ENCODE results near the gene RANBP17.

Gene RANBP17

DNA sequence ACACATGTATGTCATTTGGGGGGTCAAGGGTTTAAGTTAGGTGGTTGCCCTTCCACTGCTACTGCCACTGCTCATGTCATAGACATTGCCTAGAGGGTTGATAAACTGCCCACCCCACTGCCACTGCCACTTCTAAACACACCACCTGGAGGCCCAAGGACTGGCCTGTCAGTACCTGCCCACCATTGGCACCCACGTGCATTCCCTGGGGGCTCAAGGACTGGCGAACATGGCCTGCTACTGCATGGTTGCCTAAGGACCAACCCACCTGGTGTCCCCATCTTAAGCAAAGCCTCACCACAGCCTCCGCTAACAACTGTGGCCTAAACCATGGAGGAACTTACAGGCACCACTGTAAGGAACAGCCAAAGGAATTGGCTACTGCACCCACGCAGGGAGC lies 261.6 kb downstream of the RANBP17 start:
- DNase-seq (ENCODE audit: low read depth): no peak
- TF ChIP-seq, protein P1, sequence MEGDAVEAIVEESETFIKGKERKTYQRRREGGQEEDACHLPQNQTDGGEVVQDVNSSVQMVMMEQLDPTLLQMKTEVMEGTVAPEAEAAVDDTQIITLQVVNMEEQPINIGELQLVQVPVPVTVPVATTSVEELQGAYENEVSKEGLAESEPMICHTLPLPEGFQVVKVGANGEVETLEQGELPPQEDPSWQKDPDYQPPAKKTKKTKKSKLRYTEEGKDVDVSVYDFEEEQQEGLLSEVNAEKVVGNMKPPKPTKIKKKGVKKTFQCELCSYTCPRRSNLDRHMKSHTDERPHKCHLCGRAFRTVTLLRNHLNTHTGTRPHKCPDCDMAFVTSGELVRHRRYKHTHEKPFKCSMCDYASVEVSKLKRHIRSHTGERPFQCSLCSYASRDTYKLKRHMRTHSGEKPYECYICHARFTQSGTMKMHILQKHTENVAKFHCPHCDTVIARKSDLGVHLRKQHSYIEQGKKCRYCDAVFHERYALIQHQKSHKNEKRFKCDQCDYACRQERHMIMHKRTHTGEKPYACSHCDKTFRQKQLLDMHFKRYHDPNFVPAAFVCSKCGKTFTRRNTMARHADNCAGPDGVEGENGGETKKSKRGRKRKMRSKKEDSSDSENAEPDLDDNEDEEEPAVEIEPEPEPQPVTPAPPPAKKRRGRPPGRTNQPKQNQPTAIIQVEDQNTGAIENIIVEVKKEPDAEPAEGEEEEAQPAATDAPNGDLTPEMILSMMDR (IDR thresholded peaks at IDR 0.05; ENCODE audit: low read depth, low read length, missing control alignments): no peak

DNA sequence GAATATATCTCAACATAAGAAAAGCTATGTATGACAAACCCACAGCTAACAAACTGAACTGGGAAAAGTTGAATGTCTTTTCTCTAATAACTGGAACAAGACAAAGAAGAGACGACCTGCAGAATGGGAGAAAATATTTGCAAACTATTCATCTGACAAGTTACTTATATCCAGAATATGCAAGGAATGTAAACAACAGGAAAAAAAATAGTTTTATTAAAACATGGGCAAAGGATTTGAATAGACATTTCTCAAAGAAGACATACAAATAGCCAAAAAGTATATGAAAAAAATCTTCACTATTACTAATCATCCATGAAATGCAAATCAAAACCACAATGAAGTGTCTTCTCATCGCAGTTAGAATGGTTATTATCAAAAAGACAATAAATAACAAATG lies 265.5 kb downstream of the RANBP17 start:
- DNase-seq (ENCODE audit: low read depth): no peak
- TF ChIP-seq, protein P1 (IDR thresholded peaks at IDR 0.05; ENCODE audit: low read depth, low read length, missing control alignments): no peak
- no peak overlapping the region for H3K4me3 ChIP-seq (ENCODE audit: low read depth, low read length)

More for the DNA sequence above, 261.6 kb downstream of the RANBP17 start:
- no peak overlapping the region for H3K4me3 ChIP-seq (ENCODE audit: low read depth, low read length)

DNA sequence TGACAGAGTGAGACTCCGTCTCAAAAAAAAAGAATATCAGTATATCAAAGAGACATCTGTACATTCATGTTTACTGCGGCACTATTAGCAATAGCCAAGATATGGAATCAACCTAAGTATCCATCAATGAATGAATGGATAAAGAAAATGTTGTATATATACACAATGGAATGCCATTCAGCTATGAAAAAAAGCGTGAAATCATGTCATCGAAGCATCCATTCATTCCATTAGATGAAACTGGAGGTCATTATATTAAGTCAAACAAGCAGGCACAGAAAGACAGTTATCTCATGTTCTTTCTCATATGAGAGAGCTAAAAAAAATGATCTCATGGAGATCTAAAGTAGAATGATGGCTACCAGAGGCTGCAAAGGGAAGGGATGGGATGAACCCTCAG lies 266.3 kb downstream of the RANBP17 start:
- no peak for DNase-seq (ENCODE audit: low read depth)
- H3K4me3 ChIP-seq (ENCODE audit: low read depth, low read length): no peak overlapping the region
- TF ChIP-seq, protein P1 (IDR thresholded peaks at IDR 0.05; ENCODE audit: low read depth, low read length, missing control alignments): no peak

DNA sequence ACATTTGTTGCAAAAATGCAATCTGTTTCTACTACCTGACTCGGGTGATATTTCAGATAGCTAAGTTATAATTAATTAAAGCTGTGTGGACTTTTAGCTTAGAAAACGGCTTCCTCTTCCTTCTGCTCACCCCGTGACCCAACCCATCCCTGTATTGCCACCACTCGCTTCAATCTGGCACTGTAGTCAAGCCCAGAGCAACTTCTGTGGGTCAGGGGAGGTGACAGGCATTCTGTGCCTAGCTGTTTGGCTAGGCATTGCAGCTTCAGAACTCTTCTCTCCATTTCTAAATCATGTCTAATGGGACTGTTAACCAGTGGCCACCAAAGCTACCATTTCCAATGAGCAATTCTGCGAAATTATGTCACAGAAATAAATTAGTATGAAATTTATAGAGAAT lies 267.5 kb downstream of the RANBP17 start:
- DNase-seq (ENCODE audit: low read depth): no peak
- TF ChIP-seq, protein P1 (IDR thresholded peaks at IDR 0.05; ENCODE audit: low read depth, low read length, missing control alignments): no peak

DNA sequence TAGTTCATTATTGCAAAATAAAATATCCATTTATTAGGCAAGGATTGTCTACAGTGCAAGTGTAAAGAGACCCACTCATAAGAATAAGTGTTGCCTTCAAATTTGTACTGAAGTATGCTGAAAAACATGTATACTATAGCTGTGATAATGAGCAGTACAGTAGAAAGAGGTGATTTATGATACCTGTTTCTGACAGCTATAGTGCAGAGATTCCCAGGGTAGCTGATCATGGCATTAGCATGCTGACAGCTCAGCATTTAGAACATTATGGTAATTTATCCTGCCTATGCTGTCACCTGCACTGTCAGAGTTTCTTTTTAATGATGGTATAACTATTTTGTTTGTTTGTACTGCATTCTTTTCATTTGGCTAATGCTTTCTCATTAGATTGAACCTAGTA lies 269.7 kb downstream of the RANBP17 start:
- DNase-seq (ENCODE audit: low read depth): no peak
- H3K4me3 ChIP-seq (ENCODE audit: low read depth, low read length): no peak overlapping the region
- TF ChIP-seq, protein P1 (IDR thresholded peaks at IDR 0.05; ENCODE audit: low read depth, low read length, missing control alignments): no peak

More for the DNA sequence above, 267.5 kb downstream of the RANBP17 start:
- no peak overlapping the region for H3K4me3 ChIP-seq (ENCODE audit: low read depth, low read length)

DNA sequence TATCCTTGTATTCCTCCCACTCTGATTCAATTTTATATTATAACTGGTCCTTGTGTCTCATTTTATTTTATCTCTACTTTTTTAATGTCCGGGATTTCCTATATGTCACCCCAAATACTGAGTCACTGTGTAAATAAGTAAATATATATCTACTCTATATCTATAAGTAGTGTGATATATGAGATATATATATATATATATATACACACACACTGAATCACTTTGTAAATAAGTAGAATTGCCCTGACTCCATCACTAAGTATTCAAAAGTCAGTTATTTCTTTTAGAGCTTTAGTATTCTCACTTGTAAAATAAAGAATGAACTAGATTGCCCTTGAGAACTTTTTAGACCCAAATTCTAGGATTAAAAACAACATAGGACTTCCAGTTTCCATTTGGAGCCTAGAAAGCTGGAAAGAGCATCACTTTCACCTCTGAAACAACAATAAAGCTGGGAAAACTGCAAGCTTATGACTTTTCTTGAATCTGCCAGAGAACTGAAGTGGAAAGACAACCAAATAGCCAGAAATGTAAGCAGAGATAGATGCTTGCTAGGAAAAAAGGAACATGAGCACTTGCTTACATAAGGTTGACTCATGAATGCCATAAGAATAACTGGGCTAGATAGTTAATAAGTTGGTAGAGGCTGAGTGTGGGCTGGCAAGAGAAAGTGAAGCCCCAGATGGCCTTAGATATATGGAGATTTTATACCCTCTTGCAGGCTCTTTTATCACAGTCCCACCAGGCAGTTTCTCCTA lies 276.1 kb downstream of the RANBP17 start:
- TF ChIP-seq, protein P1 (IDR thresholded peaks at IDR 0.05; ENCODE audit: low read depth, low read length, missing control alignments): no peak
- H3K4me3 ChIP-seq (ENCODE audit: low read depth, low read length): no peak overlapping the region

DNA sequence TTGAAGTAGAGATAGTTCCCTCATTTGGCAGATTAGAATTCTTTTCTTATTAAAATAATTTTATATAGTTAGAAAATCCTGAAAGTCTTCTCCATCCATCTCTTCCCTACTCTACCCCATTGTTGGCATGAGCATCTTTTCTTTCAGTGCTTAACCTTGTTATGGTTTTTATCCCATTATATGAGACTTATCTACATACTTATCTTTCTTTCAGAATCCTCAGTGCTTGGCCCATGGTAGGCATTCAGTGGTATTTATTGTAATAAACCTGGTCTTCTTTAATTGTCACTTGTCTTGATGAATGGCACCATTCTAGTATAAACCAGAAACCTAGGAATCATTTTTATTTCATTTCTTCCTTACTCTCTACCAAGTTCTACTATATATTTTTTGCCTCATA lies 277.4 kb downstream of the RANBP17 start:
- H3K4me3 ChIP-seq (ENCODE audit: low read depth, low read length): no peak overlapping the region
- TF ChIP-seq, protein P1 (IDR thresholded peaks at IDR 0.05; ENCODE audit: low read depth, low read length, missing control alignments): no peak
- no peak for DNase-seq (ENCODE audit: low read depth)

More for the DNA sequence above, 276.1 kb downstream of the RANBP17 start:
- DNase-seq (ENCODE audit: low read depth): no peak
